Measurements from ENCODE around the gene AGBL1. TPM values are rescaled to one million over a fixed set of nuclear protein-coding genes. Genes with fewer than 3 reads are reported as not detected.

AGBL1 gene
- polyA plus RNA-seq, 1 donor (not counting 4 experiments of a cell fraction or from before 2014, with no cell fraction given) = not detected

- H3K4me1 ChIP-seq (ENCODE audit: control insufficient read depth, extremely low read depth, insufficient read depth, low read length) = no peaks in the 10 kb centered on the region
- no peaks in the 10 kb centered on the region for H4K20me1 ChIP-seq (ENCODE audit: control insufficient read depth, extremely low read depth, insufficient read depth, low read length)
- H3K9me1 ChIP-seq (ENCODE audit: control insufficient read depth, extremely low read depth, insufficient read depth, low read length) = no peaks in the 10 kb centered on the region
- dilution Hi-C loops (cut with MboI; ENCODE audit: extremely low pct_ligation_motif_present, low sequenced_read_pairs) = no loop called here
- no peak for TF ChIP-seq CTCF (optimal IDR thresholded peaks at IDR 0.05 in 1 of 3, IDR thresholded peaks at IDR 0.05 in 1 of 3, conservative IDR thresholded peaks at IDR 0.05 in 1 of 3; ENCODE audit: extremely low read depth in 1 of 3, insufficient read depth in 2 of 3, low read length in 3 of 3)
- no peak for TF ChIP-seq EZH2 (IDR thresholded peaks at IDR 0.05; ENCODE audit: low read length)
- H3K27me3 ChIP-seq (ENCODE audit: control insufficient read depth, extremely low read depth, insufficient read depth, low read length) = no peaks in the 10 kb centered on the region
- no peak overlapping the region for H3K9ac ChIP-seq (ENCODE audit: control insufficient read depth, extremely low read depth, insufficient read depth, low read length)
- no peak overlapping the region for H3K4me3 ChIP-seq (ENCODE audit: control insufficient read depth in 2 of 3, extremely low read depth in 1 of 3, insufficient read depth in 2 of 3, low read depth in 1 of 3, low read length in 3 of 3)
- no peaks in the 10 kb centered on the region for H3K9me3 ChIP-seq (ENCODE audit: control insufficient read depth, low read depth, low read length)
- no peak overlapping the region for H2AFZ ChIP-seq (ENCODE audit: control insufficient read depth, low read length)
- no peaks in the 10 kb centered on the region for H3K36me3 ChIP-seq (ENCODE audit: control insufficient read depth in 2 of 2, extremely low read depth in 1 of 2, insufficient read depth in 2 of 2, low read length in 2 of 2)
- DNase-seq (ENCODE audit: low read depth, low spot score) (no peak), FAIRE-seq (no peak)
- no peaks in the 10 kb centered on the region for H3K79me2 ChIP-seq (ENCODE audit: control insufficient read depth, insufficient read depth, low read length)
- no peak overlapping the region for H3K27ac ChIP-seq (ENCODE audit: control insufficient read depth, insufficient read depth, low read length)
- no peak overlapping the region for H3K4me2 ChIP-seq (ENCODE audit: control insufficient read depth, extremely low read depth, insufficient read depth, low read depth, low read length)
Observed at GRCh38 chr15:86973284-86973844, 893.7 kb downstream of the AGBL1 start.

GRCh38 chr15:86988033-86988432 is 908.4 kb downstream of the AGBL1 start:
- no peaks in the 10 kb centered on the region for H3K79me2 ChIP-seq (ENCODE audit: control insufficient read depth, insufficient read depth, low read length)
- FAIRE-seq (no peak), DNase-seq (ENCODE audit: low read depth, low spot score) (no peak)
- H3K27me3 ChIP-seq (ENCODE audit: control insufficient read depth, extremely low read depth, insufficient read depth, low read length) = no peaks in the 10 kb centered on the region
- TF ChIP-seq CTCF (optimal IDR thresholded peaks at IDR 0.05 in 1 of 3, IDR thresholded peaks at IDR 0.05 in 1 of 3, conservative IDR thresholded peaks at IDR 0.05 in 1 of 3; ENCODE audit: extremely low read depth in 1 of 3, insufficient read depth in 2 of 3, low read length in 3 of 3) = no peak
- TF ChIP-seq EZH2 (IDR thresholded peaks at IDR 0.05; ENCODE audit: low read length) = no peak
- H3K36me3 ChIP-seq (ENCODE audit: control insufficient read depth in 2 of 2, extremely low read depth in 1 of 2, insufficient read depth in 2 of 2, low read length in 2 of 2) = no peaks in the 10 kb centered on the region
- no peaks in the 10 kb centered on the region for H3K4me1 ChIP-seq (ENCODE audit: control insufficient read depth, extremely low read depth, insufficient read depth, low read length)
- H3K9me1 ChIP-seq (ENCODE audit: control insufficient read depth, extremely low read depth, insufficient read depth, low read length) = no peaks in the 10 kb centered on the region
- H3K9me3 ChIP-seq (ENCODE audit: control insufficient read depth, low read depth, low read length) = no peaks in the 10 kb centered on the region
- no peak overlapping the region for H3K4me3 ChIP-seq (ENCODE audit: control insufficient read depth in 2 of 3, extremely low read depth in 1 of 3, insufficient read depth in 2 of 3, low read depth in 1 of 3, low read length in 3 of 3)
- H2AFZ ChIP-seq (ENCODE audit: control insufficient read depth, low read length) = no peak overlapping the region
- dilution Hi-C loops (cut with MboI; ENCODE audit: extremely low pct_ligation_motif_present, low sequenced_read_pairs) = no loop called here
- no peaks in the 10 kb centered on the region for H4K20me1 ChIP-seq (ENCODE audit: control insufficient read depth, extremely low read depth, insufficient read depth, low read length)
- no peak overlapping the region for H3K9ac ChIP-seq (ENCODE audit: control insufficient read depth, extremely low read depth, insufficient read depth, low read length)
- no peak overlapping the region for H3K4me2 ChIP-seq (ENCODE audit: control insufficient read depth, extremely low read depth, insufficient read depth, low read depth, low read length)
- H3K27ac ChIP-seq (ENCODE audit: control insufficient read depth, insufficient read depth, low read length) = no peak overlapping the region
